HG02943 (cell line): ENCODE measurements around the gene ST6GALNAC3.
"Not testable (repeated sequence)": the region's sequence is repeated elsewhere in the genome, so short reads cannot be mapped to it uniquely, and the experiment has no call there.

Source experiments
- ATAC-seq: cut with Tn5 transposase; IDR thresholded peaks from one replicate; pipeline ENCODE4 v1.9.1; 2021; ENCODE audit warnings: mild to moderate bottlenecking, low read depth, moderate library complexity; ENCODE audit not compliant: unreplicated experiment

The ST6GALNAC3 gene

GRCh38 chr1:76601465-76601864 lies 526.9 kb downstream of the ST6GALNAC3 start:
- no peak for ATAC-seq

DNA sequence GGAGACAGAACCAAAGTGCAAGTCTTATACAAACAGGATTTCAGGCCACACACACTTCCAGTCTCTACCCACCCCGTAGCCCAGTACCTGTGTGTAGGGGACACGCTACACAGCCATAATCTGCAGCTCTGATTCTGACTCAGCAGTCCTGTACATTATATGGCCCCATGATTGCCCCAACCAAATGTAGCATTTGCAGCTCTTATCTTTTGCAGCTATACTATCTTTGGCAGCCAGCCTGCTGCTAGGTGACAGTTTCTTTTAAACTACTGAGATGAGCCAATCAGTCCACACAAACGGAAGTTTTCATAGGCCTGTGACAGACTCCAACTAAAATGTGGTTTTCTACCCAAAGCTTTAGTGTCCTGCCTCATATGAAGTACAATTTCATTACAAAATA lies 533.2 kb downstream of the ST6GALNAC3 start:
- ATAC-seq, result no peak

DNA sequence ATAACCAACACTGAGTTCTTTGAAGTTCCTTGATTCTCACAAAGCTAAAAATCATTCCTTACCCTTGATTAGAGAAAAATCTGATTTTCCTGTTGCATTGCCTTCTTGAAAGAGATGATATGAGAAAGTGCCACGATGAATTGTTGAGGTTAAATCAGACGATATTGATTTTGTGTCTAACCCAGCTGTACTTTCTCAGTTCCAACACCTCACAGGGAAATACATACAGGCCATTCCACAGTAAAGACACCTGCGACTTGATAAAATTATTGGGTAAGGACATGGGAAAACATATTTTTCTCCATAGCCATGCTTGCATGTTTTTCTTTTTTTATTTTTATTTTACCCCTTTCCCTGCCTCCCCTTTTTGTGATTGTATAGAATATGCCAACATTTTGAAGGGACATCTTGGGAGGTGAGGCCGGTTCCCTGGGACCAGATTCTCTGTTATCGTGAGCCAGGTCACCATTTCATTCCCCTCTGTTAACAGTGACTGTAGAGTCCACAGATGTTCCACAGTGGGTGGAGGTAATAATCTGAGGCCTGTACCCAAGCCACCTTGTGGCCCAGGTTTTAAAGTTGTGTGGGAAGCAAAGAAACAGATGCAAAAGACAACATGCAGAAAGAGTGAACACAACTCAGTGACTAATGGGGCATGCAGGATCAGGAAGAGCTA lies 537.4 kb downstream of the ST6GALNAC3 start:
- ATAC-seq, result no peak

- ATAC-seq, result no peak
Observed at GRCh38 chr1:76613886-76614285, 539.3 kb downstream of the ST6GALNAC3 start.

GRCh38 chr1:76615253-76616035 lies 540.9 kb downstream of the ST6GALNAC3 start:
- no peak for ATAC-seq

DNA sequence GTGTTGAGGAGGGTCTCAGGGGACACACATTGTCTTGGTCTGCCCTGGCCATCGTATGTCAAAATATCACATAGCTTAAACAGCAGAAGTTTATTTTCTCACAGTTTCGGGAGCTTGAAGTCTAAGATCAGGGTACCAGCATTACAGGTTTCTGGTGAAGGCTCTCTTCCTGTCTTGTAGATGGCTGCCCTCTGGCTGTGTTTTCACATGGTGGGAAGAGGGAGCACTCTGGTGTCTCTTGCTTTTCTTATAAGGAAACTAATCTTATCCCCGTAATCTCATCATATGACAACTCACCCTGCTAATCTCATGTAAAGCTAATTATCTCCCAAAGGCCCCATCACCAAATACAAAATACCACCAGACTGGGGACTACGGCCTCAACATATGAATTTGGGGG lies 545.8 kb downstream of the ST6GALNAC3 start:
- ATAC-seq, result no peak

DNA sequence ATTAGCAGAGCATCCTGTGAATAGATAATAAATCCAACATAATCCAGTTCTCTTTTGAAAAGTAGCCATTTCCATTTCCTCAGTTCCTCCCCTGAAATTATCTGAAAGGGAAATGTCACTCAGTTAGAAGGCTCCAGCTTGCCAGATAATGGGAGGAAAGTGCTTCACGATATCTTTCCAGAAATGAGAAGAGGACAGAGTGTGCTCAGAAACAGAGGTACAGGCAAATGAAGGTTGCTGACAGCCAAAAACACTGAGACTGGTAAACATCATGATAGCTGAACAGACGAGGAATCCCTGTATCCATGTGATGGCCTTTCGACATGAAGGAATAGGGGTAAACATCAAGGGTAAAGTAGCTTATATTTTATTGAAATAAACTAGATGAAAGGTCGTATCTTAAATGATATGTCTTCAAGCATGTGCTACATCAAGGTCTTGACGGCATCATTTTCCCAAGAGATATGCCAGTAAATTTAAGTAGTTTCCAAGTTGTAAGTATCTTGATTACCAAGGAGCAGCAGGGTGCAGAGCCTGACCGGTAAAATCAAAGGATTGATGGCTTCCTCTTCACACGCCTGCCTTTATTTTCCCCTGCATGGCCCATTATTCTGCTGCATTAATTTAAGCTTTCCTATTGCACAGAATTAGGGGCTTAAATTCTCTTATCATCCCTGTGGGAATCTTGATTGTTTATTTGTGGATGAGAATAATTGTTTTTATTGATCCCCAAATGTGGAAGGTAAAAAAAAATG lies 548.4 kb downstream of the ST6GALNAC3 start:
- ATAC-seq, result no peak

DNA sequence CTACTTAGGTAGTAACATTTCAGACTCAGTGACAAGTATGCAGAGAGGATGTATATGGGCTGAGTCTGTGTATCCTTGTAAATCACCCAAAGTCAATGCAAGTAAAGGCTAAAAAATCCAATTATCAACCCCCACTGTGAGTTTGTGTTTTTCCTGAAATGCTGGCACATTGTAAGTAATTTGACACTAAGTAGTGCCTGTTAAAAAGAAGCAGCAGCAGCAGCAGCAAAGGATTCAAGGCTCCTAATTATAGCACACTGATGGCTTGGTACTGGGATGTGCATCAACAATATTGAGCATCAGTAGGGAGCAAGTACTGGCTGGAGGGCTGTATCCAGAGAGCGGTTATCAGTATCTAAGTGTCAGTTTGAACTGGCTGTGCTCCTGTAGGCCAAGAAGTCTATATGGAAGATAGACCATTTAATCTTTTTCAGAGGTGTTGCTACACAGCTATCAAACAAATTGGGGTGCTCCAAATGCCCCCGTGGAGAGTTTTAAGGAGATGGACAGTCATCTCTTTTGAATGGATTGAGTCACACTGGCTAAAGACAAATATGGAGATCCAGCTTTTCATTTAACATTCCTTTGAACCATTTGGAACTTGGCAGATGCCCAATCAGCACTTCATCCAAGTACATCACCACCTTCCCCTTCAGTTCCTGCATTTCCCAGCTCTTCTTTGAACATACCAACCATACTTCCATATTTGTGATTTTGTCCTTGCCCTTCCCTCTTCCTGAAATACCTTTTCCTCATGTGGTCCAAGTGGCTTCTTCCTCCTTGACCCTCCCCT lies 551.5 kb downstream of the ST6GALNAC3 start:
- ATAC-seq, result no peak

- no peak for ATAC-seq
Observed at GRCh38 chr1:76627498-76627897, 553.0 kb downstream of the ST6GALNAC3 start.

DNA sequence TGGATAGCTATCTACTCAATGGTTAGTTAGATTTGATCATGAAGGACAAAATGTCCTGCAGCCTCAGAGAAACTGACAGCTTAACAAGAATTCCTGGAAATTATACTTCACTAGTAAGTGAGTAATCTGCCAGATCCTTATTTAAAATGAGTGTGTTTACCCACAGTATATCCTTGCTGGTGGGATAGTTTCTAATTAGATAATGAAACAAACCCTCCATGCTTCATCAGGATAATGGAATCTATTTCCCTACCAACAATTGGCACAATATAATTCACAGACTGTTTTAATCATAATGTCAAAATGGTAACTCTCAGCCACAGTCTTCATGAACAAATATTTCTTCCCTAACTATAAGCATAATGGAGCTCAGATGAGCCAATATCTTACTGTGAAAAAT lies 553.4 kb downstream of the ST6GALNAC3 start:
- no peak for ATAC-seq

- ATAC-seq, result no peak
Observed at GRCh38 chr1:76632136-76632535, 557.6 kb downstream of the ST6GALNAC3 start.

- ATAC-seq, result no peak
Observed at GRCh38 chr1:76635784-76636183, 561.2 kb downstream of the ST6GALNAC3 start.

DNA sequence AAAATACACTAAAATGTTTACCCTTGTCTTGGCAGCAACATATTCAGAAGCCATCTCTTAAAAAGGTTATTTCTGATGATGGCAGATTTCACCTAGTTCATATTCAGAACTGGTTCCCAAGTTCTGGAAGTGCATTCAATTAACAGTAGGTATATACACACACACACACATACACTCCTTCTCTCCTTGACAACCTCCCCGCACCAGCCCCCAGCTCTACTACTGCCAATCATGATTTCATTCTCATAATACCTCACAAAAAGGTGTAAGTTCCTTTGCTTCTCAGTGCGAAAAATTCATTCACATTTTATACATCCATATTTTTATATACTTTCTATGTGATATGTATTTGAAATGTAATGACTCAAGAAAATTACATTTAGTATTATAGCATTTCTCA lies 564.6 kb downstream of the ST6GALNAC3 start:
- ATAC-seq, result no peak

GRCh38 chr1:76640092-76640491 lies 565.5 kb downstream of the ST6GALNAC3 start:
- no peak for ATAC-seq

DNA sequence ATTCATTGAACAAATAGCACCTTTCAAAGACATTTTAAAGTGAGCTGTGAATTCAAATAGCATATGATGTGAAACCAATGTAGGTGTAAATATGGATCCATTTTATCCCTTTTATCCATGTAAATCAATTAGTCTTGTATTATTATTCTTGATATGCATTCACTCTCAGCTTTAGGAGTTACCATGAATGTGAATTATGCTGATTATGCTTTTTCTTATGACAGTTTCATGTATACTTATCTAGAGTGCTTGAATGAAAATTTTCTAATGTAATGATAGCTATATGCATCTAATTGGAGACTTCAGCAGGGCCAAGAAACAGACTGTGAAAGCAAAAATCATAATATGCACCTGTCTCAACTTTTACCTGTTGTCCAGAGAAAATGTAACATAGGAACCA lies 566.2 kb downstream of the ST6GALNAC3 start:
- no peak for ATAC-seq

- ATAC-seq, result no peak
Observed at GRCh38 chr1:76644139-76644538, 569.6 kb downstream of the ST6GALNAC3 start.

GRCh38 chr1:76652860-76653259 lies 578.3 kb downstream of the ST6GALNAC3 start:
- ATAC-seq, result not testable (repeated sequence)

GRCh38 chr1:76657623-76658022 lies 583.1 kb downstream of the ST6GALNAC3 start:
- ATAC-seq, result no peak

DNA sequence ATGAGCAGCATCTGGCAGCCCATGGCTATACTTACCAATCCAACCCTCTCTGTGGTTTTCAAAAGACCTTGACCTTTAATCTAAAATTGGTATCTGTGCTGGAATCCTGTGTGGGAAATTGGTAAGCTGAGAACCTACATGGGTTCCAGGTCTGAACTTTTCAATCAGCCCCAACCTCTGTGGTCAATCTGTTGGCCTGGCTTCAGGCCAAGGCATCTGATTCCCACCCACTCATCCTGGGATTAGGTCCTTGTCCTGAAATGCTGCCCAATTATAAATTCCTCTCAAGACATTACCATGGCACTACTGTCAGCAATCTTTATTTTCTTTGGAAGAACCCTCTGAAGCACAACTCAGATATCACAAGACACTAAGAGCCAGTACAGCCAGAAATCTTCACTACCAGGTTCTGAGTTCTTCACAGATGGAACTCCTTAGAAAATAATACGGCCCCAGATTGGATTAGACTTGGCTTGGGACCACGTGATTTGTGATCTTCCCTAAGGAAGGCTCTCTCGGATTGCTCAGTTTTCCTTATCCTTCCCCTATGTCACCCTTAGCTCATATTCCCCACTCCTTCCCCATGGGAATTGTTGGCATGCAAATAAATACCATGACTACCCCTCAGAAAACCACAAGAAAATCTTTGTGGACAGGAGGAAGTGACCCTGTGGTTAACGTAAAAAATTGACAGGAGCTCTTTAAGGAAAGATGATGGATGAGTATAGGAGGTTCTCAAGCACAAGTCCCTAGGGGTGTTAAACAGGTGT lies 584.8 kb downstream of the ST6GALNAC3 start:
- ATAC-seq, result no peak

DNA sequence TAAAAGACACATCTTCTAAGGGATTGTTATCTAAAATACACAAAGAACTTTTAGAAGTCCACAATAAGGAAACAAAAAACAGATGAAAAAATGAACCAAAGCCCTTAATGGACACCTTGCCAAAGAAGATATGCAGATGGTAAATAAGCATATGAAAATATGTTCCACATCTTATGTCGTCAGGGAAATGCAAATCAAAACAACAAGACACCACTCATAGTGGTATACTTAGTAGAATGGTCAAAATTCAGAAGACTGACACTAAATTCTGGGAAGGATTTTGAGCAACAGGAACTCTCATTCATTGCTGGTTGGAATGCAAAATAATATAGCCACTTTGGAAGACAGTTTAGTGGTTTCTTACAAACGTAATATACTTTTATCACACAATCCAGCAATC lies 587.0 kb downstream of the ST6GALNAC3 start:
- no peak for ATAC-seq
